SK-N-MC (cell line): ENCODE results near the gene ANXA8L1.
"Not testable (repeated sequence)": the region's sequence is repeated elsewhere in the genome, so short reads cannot be mapped to it uniquely, and the experiment has no call there.

Experiments
- DNase-seq: peaks from one replicate; pipeline ENCODE4 v3.0.0-alpha.2; 2011; ENCODE audit warnings: low read depth, low spot score
- H3K27ac ChIP-seq: fragments of 200-600 bp; sonication (generic); 2 replicates; pipeline ENCODE4 v1.5.1; 2016; ENCODE audit warnings: mixed run types
- H3K36me3 ChIP-seq: fragments of 200-600 bp; sonication (generic); 2 replicates; pipeline ENCODE4 v1.6.1; 2017; ENCODE audit warnings: antibody characterized with exemption, low read length, mixed read lengths; ENCODE audit not compliant: insufficient read depth
- H3K4me3 ChIP-seq: fragments of 200-600 bp; sonication (generic); 2 replicates; pipeline ENCODE4 v1.5.1; 2016
- H3K9ac ChIP-seq: fragments of 200-600 bp; sonication (generic); 2 replicates; pipeline ENCODE4 v1.8.0; 2017; ENCODE audit warnings: mixed run types, mixed read lengths; ENCODE audit not compliant: insufficient read length
- H3K9me3 ChIP-seq: fragments of 200-600 bp; sonication (generic); 2 replicates; pipeline ENCODE4 v1.6.1; 2017; ENCODE audit warnings: low read depth, mild to moderate bottlenecking, antibody characterized with exemption, low read length, moderate library complexity, mixed read lengths
- EZH2 ChIP-seq: fragments of 200-600 bp; sonication (generic); IDR thresholded peaks from one replicate; pipeline ENCODE4 v1.6.1; 2017; ENCODE audit warnings: antibody characterized with exemption
- FOXP2 ChIP-seq: optimal IDR thresholded peaks from 2 replicates; pipeline ENCODE3; 2011; ENCODE audit warnings: mild to moderate bottlenecking, moderate library complexity; ENCODE audit not compliant: insufficient read depth; ENCODE audit errors: extremely low read length, control extremely low read depth
- POLR2AphosphoS5 ChIP-seq: IDR thresholded peaks from 2 replicates; pipeline ENCODE4 v1.6.1; 2012; ENCODE audit warnings: mild to moderate bottlenecking, low read depth, low read length, borderline replicate concordance

ANXA8L1 gene, protein sequence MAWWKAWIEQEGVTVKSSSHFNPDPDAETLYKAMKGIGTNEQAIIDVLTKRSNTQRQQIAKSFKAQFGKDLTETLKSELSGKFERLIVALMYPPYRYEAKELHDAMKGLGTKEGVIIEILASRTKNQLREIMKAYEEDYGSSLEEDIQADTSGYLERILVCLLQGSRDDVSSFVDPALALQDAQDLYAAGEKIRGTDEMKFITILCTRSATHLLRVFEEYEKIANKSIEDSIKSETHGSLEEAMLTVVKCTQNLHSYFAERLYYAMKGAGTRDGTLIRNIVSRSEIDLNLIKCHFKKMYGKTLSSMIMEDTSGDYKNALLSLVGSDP

DNA sequence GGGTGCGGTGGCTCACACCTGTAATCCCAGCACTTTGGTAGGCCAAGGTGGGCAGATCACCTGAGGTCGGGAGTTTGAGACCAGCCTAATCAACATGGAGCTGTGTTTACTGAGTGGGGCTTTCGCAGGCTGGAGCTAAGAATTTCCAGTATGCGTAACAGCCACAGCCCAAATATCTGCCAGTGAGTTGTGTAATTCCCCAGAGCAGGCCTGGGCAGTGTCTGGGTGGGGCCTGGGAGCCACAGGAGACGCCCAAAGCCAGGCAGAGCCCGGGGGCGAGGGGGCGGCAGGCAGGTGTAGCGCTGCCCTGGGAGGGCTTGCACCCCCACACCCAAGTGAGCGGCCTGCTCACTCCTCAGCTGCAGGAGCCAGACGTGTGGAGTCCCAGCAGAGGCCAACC is at the start of gene ANXA8L1:
TSS of gene ANXA8L1 (plus strand) at position 371 of the 400 bp plus-strand sequence. CDS start 76 bp downstream, outside the sequence.
- H3K4me3 ChIP-seq, H3K27ac ChIP-seq, H3K9me3 ChIP-seq, H3K9ac ChIP-seq, H3K36me3 ChIP-seq, DNase-seq: not testable (repeated sequence)

DNA sequence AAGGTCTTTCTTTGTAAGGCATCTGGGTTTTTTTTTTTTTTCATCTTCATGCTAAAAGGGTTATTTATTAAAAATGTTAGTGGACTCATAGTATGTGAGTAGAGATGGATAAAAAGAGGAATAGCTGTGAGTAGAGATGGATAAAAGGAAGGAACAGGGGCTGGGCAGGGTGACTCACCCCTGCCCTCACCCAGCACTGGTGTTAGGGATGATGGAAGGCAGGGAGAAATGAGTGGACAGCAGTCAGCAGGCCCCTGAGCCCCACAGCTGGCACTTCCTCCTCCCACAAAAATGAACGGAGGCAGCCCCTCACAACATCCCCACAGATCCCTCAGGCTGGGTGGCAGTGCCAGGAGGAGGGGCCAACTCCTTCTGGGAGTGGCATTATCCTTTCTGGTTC is 49.5 kb upstream of the ANXA8L1 start:
- TF ChIP-seq POLR2AphosphoS5 (no peak), EZH2 (no peak), FOXP2 (no peak)
- no peak for DNase-seq
- Histone ChIP-seq H3K4me3 (no peak overlapping the region), H3K9ac (no peak overlapping the region), H3K9me3 (no peaks in the 10 kb centered on the region), H3K27ac (no peak overlapping the region), H3K36me3 (no peaks in the 10 kb centered on the region)

DNA sequence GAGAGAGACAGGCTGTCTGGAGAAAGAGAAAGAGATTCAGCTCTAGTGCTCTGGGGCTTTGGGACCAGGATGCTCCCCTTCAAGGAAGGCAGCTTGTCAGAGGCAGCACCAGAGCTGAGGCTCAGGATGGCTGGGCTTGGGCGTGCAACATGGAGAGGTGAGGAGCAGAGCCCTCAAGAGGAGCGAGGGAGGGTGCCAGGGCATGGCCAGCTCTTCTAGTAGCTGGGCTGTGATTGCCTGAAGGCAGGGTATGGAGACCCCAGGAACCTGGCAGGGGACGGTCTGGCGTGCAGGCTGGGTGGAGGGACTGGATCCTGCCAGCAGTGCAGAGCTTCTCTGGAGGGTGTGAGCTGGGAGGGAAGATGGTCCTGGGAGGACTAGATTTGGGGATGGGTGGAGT is 48.6 kb upstream of the ANXA8L1 start:
- H3K9ac ChIP-seq, result no peak overlapping the region
- H3K9me3 ChIP-seq, result no peaks in the 10 kb centered on the region
- no peak for TF ChIP-seq FOXP2
- no peak for TF ChIP-seq EZH2
- TF ChIP-seq POLR2AphosphoS5, result no peak
- no peaks in the 10 kb centered on the region for H3K36me3 ChIP-seq
- no peak overlapping the region for H3K27ac ChIP-seq
- DNase-seq, result no peak
- no peak overlapping the region for H3K4me3 ChIP-seq

DNA sequence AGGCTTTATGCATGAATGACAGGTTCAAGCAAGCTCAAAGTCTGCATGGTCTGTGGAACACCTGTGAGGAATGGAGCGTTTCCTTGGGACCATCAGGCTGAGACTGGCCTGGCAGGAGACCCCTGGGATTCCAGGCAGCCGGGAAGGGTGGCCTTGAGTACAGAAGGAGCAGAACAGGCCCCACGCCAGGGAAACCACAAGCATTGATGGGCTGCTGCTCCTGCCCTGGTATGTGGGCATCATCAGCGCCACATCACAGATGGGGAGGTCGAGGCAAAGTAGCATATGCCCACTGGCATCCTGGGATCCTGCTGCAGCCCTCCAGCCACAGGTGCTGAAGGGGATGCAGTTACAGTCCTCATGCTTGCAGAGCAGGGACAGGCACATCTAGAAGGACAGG is 47.9 kb upstream of the ANXA8L1 start:
- H3K4me3 ChIP-seq, result no peak overlapping the region
- H3K9me3 ChIP-seq, result no peaks in the 10 kb centered on the region
- no peak for DNase-seq
- TF ChIP-seq EZH2 (no peak), FOXP2 (no peak), POLR2AphosphoS5 (no peak)
- no peak overlapping the region for H3K9ac ChIP-seq
- no peaks in the 10 kb centered on the region for H3K36me3 ChIP-seq
- no peak overlapping the region for H3K27ac ChIP-seq

DNA sequence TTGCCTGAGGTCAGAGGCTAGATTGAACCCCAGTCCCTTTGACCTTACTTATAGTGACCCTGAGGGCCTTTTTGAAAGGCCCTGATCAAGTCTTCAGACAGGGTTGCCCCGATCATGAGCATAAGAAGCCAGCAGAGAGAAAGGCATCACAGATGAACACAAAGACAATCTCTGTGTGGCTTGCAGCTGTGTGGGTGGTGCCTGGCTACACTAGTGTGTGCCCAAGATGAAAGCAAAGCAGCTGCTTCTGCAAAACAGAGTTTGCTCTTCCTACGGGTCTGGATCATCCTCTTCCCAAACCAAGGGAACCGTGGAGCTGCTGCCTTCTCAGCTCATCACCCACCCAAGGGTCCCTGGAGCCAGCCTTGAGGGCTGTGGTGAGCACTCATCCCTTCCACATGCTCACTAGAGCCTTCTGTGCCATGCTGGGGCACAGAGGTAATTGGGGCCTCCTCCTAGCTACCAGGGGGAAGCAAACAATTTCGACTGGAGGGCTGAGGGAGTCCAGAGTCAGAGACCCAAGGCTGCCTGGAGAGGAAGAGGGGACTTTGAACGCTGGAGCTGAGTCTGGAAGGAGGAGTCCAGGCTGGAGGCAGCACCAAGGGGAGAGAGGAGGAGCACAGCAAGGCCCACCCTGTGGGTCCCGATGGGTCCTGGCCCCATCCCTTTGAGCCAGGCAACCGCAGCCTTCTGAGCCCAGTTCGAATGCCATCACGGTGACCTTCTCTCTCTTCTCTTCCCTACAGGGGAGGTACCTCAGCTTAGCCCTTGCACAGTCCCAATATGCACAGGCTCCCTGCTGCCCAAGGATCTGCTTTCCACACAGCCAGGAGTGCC is 46.5 kb upstream of the ANXA8L1 start:
- Histone ChIP-seq H3K27ac (no peak overlapping the region), H3K9ac (no peak overlapping the region)

DNA sequence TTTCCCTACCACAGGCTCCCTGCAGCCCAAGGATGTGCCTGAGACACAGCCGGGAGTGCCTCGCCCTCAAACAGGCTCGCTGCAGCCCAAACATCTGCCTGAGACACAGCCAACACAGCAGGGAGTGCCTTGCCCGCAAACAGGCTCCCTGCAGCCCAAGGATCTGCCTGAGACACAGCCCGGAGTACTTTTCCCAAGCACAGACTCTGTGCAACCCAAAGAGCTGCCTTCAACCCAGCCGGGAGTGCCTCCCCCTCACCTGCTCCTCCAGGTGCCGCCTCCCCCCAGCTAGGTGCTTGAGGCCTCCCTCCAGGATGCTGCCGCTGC is 45.9 kb upstream of the ANXA8L1 start:
- H3K27ac ChIP-seq, result no peak overlapping the region
- no peaks in the 10 kb centered on the region for H3K36me3 ChIP-seq
- TF ChIP-seq FOXP2 (no peak), EZH2 (no peak), POLR2AphosphoS5 (no peak)
- DNase-seq, result no peak
- H3K9ac ChIP-seq, result no peak overlapping the region
- H3K9me3 ChIP-seq, result no peaks in the 10 kb centered on the region
- H3K4me3 ChIP-seq, result no peak overlapping the region

More for the DNA sequence above, 46.5 kb upstream of the ANXA8L1 start:
- no peaks in the 10 kb centered on the region for H3K36me3 ChIP-seq
- no peak for DNase-seq
- no peaks in the 10 kb centered on the region for H3K9me3 ChIP-seq
- TF ChIP-seq EZH2 (no peak), POLR2AphosphoS5 (no peak), FOXP2 (no peak)
- H3K4me3 ChIP-seq, result no peak overlapping the region

DNA sequence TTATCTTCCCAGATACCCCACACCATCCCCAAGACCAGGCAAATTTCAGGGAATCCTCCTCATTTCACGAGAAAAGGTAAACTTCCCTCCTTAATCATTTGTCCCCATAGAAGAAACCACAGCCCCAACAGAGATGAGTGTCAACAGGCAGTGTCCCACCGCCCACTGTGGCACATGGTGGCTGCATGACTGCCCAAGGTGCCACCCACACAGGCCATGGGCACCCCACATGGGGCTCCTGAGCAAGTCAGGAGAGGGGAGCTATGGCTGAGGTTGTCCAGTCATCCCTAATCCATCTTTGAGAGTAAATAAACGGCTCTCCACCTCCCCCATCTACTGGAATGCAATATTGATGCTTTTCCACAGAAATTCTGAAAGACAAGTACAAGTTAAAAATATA is 44.7 kb upstream of the ANXA8L1 start:
- Histone ChIP-seq H3K4me3 (no peak overlapping the region), H3K9ac (no peak overlapping the region), H3K27ac (no peak overlapping the region), H3K36me3 (no peaks in the 10 kb centered on the region), H3K9me3 (no peaks in the 10 kb centered on the region)
- no peak for DNase-seq
- no peak for TF ChIP-seq POLR2AphosphoS5
- no peak for TF ChIP-seq FOXP2
- no peak for TF ChIP-seq EZH2

DNA sequence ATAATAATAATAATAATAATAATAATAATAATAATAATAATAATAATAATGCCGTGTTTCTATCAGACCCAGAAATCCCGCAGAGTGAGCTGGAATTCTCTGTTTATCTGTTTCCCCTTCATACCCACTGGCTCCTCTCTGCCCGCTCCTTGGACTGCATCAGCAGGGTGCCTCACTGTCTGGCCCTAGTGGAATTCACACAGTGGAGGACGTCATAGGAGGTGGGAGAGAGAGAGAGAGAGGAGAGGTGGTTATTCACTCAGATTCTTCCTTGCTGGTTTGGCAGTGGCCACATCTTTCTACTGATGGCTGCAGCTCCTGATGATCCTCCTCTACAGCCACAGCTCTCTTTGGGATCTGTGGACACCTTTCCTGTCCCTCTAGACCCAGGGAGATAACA is 10.1 kb upstream of the ANXA8L1 start:
- not testable (repeated sequence) for DNase-seq, H3K4me3 ChIP-seq, H3K27ac ChIP-seq, H3K9me3 ChIP-seq, H3K9ac ChIP-seq, H3K36me3 ChIP-seq

DNA sequence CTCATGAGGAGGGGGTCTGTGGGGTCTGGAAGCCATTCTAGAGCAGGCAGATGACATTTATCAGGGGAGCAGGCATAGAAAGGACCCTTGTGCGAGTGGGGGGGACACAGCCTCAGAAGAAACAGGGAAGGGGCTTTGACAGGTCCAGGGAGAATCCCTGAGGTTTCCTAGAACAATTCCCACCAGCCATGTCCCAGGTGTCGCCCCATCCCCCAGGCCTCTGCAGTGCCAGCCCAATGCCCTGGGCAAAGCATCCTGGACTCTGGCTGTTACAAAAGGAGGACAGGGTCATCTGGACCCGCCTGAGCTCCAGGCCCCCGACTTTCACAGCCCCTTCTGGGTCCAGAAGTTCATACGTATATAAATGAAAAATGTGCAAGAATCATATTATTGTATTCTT is 8.4 kb upstream of the ANXA8L1 start:
- DNase-seq, H3K9ac ChIP-seq, H3K4me3 ChIP-seq, H3K9me3 ChIP-seq, H3K27ac ChIP-seq, H3K36me3 ChIP-seq: not testable (repeated sequence)

DNA sequence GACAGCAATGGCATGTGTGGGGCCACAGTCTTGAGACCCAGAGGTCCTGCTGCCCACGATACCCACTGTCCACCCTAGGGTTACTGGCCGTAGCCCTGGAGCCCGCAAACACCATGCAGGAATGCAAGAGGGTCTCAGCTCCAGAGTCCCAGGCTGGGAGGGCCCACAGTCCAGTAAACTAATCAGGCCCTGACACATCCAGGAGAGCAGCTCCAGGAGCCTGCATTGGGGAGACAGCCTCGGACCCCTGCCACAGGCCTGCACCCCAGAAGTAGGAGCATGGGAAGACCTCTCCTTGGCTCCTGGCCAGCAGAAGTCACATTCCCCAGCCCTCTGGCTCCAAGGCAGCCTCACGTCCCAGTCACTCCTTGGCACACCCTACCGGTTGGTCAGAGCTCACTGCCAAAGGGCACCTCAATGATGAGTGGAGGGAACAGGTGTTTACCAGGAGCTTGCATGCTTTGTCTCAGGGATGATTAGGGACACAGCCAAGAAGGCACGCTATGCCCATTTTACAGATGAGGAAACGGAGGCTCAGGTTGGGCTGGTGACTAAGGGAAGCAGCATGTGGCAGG is 7.8 kb upstream of the ANXA8L1 start:
- H3K9ac ChIP-seq, H3K36me3 ChIP-seq, H3K4me3 ChIP-seq, H3K27ac ChIP-seq, DNase-seq, H3K9me3 ChIP-seq: not testable (repeated sequence)

DNA sequence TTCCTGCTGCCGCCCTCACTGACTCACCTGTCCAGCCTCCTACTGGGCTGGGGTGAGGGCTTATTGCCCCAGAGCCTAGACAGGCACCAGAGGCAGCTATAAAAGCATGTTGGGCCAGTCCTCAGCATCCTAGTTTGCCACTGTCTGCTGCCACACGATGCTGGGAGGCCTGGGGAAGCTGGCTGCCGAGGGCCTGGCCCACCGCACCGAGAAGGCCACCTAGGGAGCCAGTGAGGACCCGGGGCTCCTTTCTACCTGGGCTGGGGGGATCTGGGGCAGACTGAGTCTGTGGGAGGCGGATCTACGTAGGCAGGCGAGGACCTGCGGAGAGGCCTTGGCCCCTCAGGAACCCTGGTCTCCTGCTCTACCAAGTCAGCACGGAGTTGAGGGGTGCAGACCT is 6.6 kb upstream of the ANXA8L1 start:
- not testable (repeated sequence) for H3K4me3 ChIP-seq, DNase-seq, H3K36me3 ChIP-seq, H3K9me3 ChIP-seq, H3K9ac ChIP-seq, H3K27ac ChIP-seq

DNA sequence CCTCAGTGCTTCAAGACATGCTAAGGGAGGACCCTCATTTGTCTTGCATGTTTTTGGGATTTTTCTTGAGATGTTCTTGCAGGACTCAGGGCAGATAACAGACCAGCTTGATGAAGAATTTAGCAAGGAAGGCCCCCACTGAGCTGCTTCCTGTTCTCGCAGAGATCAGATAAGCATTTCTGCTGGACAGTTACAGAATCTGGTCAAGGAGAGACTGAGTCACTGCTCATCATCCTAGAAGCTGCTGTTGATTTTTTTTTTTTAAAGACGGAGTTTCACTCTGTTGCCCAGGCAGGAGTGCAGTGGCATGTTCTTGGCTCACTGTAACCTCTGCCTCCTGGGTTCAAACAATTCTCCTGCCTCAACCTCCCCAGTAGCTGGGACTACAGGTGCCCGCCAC is 1.2 kb upstream of the ANXA8L1 start:
- not testable (repeated sequence) for H3K9ac ChIP-seq, H3K9me3 ChIP-seq, H3K36me3 ChIP-seq, H3K27ac ChIP-seq, DNase-seq, H3K4me3 ChIP-seq
